ENCODE measurements around the gene PHETA1. TPM values are rescaled to one million over a fixed set of nuclear protein-coding genes. Genes with fewer than 3 reads are reported as not detected.
A peak's percentile ranks its signal among the peaks of the same experiment; 100 is the strongest.

PHETA1 gene
- total RNA-seq, 1 experiment from 2014 or later = 10.6 TPM

- no peaks in the 10 kb centered on the region; a peak in 1 of 4 replicates for H3K36me3 ChIP-seq (ENCODE audit: control insufficient read depth in 1 of 2, insufficient read depth in 2 of 2, low read length in 2 of 2)
- POLR2A ChIA-PET = no interaction called here
- RAD21 ChIA-PET (ENCODE audit: low non-redundant PET in 1 of 2, low total read pairs in 2 of 2, uncharacterized antibody in 2 of 2, unreplicated experiment in 2 of 2) = no interaction called here
- no peak overlapping the region for H3K4me2 ChIP-seq (ENCODE audit: low read length)
- ATAC-seq (peak; percentile 32; the same call in 1 of the 2 replicates), DNase-seq (ENCODE audit: low read depth, low spot score) (no peak)
- H3K4me1 ChIP-seq (ENCODE audit: control insufficient read depth in 1 of 2, insufficient read depth in 2 of 2, low read length in 2 of 2) = peaks cover 0 to 15% of the 10 kb centered on the region in 2 experiments; a peak in 2 of 4 replicates
- H3K9ac ChIP-seq (ENCODE audit: low read length) = no peak overlapping the region
- H2AFZ ChIP-seq (ENCODE audit: low read depth, low read length, poor library complexity, severe bottlenecking) = no peak overlapping the region
- no peak overlapping the region for H3K4me3 ChIP-seq (replicated peaks in 1 of 2; ENCODE audit: low read depth in 1 of 2, low read length in 2 of 2)
- BruUV-seq (replicated peaks) = no TSS peak
- no peaks in the 10 kb centered on the region for H3K79me2 ChIP-seq (ENCODE audit: insufficient read depth, low read length)
- CTCF ChIA-PET = no interaction called here
- TF ChIP-seq ELF1 (IDR thresholded peaks at IDR 0.05; ENCODE audit: borderline replicate concordance, low read depth) = no peak
- TF ChIP-seq ZNF274 (IDR thresholded peaks at IDR 0.05; ENCODE audit: low read depth, low read length) = no peak
- no peak for TF ChIP-seq YY1 (IDR thresholded peaks at IDR 0.05; ENCODE audit: extremely low read depth, insufficient replicate concordance, low read depth, low read length)
- TF ChIP-seq EGR1 (IDR thresholded peaks at IDR 0.05; ENCODE audit: low read depth) = no peak
- no peak for TF ChIP-seq ZFX (IDR thresholded peaks at IDR 0.05)
- no peak for TF ChIP-seq CEBPB (IDR thresholded peaks at IDR 0.05; ENCODE audit: low read depth)
- TF ChIP-seq SRF (IDR thresholded peaks at IDR 0.05; ENCODE audit: low read depth) = no peak
- no peak for TF ChIP-seq SP1 (IDR thresholded peaks at IDR 0.05; ENCODE audit: low read depth)
- no peak for TF ChIP-seq CTCF (IDR thresholded peaks at IDR 0.05 in 2 of 3, conservative IDR thresholded peaks at IDR 0.05 in 1 of 3; ENCODE audit: borderline replicate concordance in 1 of 3, insufficient read depth in 1 of 3, low read depth in 2 of 3, low read length in 2 of 3)
- TF ChIP-seq SIN3A (IDR thresholded peaks at IDR 0.05; ENCODE audit: low read depth) = no peak
- TF ChIP-seq MAX (IDR thresholded peaks at IDR 0.05) = no peak
- TF ChIP-seq JUND (IDR thresholded peaks at IDR 0.05) = no peak
- TF ChIP-seq RAD21 (IDR thresholded peaks at IDR 0.05; ENCODE audit: low read depth) = no peak
- TF ChIP-seq POLR2AphosphoS5 (IDR thresholded peaks at IDR 0.05; ENCODE audit: low read depth, low read length) = no peak
- no peaks in the 10 kb centered on the region for H3K9me3 ChIP-seq (ENCODE audit: control insufficient read depth in 1 of 2, insufficient read depth in 1 of 2, low read depth in 1 of 2, low read length in 2 of 2)
- H3K27ac ChIP-seq (ENCODE audit: low read depth, low read length) = no peak overlapping the region
- no peaks in the 10 kb centered on the region for H3K27me3 ChIP-seq (ENCODE audit: insufficient read depth, low read length)
- no peaks in the 10 kb centered on the region for H3K9me2 ChIP-seq (ENCODE audit: insufficient read depth)
- intact Hi-C loops (cut with micrococcal nuclease) = no loop called here
- no peaks in the 10 kb centered on the region for H4K20me1 ChIP-seq (ENCODE audit: insufficient read depth)
These were observed 6.9 kb downstream of the PHETA1 start for GRCh38 chr12:111361717-111362576.

Data from HCT116 (cell line).